Upper lobe of left lung (tissue), 6 donors: ENCODE results near the gene DNAJC13. TPM values are rescaled to one million over a fixed set of nuclear protein-coding genes. Genes with fewer than 3 reads are reported as not detected.

ENCODE experiments used
- ATAC-seq, 2 donors: fragments of 200-7000 bp; cut with Tn5 transposase; one replicate each; pipeline ENCODE4 v1.9.1; 2022; ENCODE audit warnings: mild to moderate bottlenecking in 2 of 2, moderate library complexity in 2 of 2; ENCODE audit not compliant: low FRiP score in 2 of 2
- DNase-seq, 2 donors: peaks; one replicate each; pipeline ENCODE4 v3.0.0-alpha.2; 2019 to 2020
- H3K27ac ChIP-seq, 4 donors: fragments of 200-600 bp; sonication (generic); one replicate each; pipeline ENCODE4 v1.5.1; 2016 to 2019
- H3K27me3 ChIP-seq, 4 donors: fragments of 200-600 bp; sonication (generic); one replicate each; pipeline ENCODE4 v1.5.1; 2017 to 2019
- H3K36me3 ChIP-seq, 4 donors: fragments of 200-600 bp; sonication (generic); one replicate each; pipeline ENCODE4 v1.5.1; 2016 to 2019
- H3K4me1 ChIP-seq, 4 donors: fragments of 200-600 bp; sonication (generic); one replicate each; pipeline ENCODE4 v1.5.1; 2018 to 2019
- H3K4me3 ChIP-seq, 4 donors: fragments of 200-600 bp; sonication (generic); one replicate each; pipeline ENCODE4 v1.5.1; 2017 to 2019; ENCODE audit warnings: mild to moderate bottlenecking in 2 of 4, moderate library complexity in 1 of 4
- H3K9me3 ChIP-seq, 4 donors: fragments of 200-600 bp; sonication (generic); one replicate each; pipeline ENCODE4 v1.5.1; 2018 to 2019
- CTCF ChIP-seq, 6 experiments: fragments of 450-650 bp in 4 of 6; fragments of 200-600 bp in 2 of 6; sonication (generic) in 2 of 6; IDR thresholded peaks; one replicate each; pipeline ENCODE4 v1.5.1; 2016 to 2019; ENCODE audit warnings: antibody characterized with exemption in 6 of 6
- EP300 ChIP-seq, 4 donors: sonication (generic); formaldehyde crosslinking; IDR thresholded peaks; one replicate each; pipeline ENCODE4 v1.5.1; 2017; ENCODE audit warnings: antibody characterized with exemption in 4 of 4, control low read depth in 2 of 4
- POLR2A ChIP-seq, 4 donors: fragments of 450-650 bp; IDR thresholded peaks; one replicate each; pipeline ENCODE4 v1.5.1; 2016 to 2017; ENCODE audit warnings: antibody characterized with exemption in 4 of 4, mild to moderate bottlenecking in 2 of 4
- POLR2AphosphoS5 ChIP-seq, 2 donors: sonication (generic); formaldehyde crosslinking; IDR thresholded peaks; one replicate each; pipeline ENCODE4 v1.5.1; 2017; ENCODE audit warnings: antibody characterized with exemption in 2 of 2
- WGBS, 2 donors: methylation state at CpG; one replicate each; pipeline ENCODE4 v1.1.5; 2017 to 2018; 5-methylcytosine and 5-hydroxymethylcytosine counted together
- total RNA-seq, 6 donors: library from RNA; depleted of rRNA in 4 of 6; stranded (reverse); fragments of >200 nt in 4 of 6; gene quantifications; one replicate each; pipeline versions ENCODE4 v1.1.0 to v1.2.1, GENCODE V29; 2016 to 2021
- donor health status: DM: no; HTN: no; CAD: no; lungs with moderate emphysema.
- donor health status: DM: no; HTN: yes; CAD: no; lungs with severe emphysema.

The DNAJC13 gene
- total RNA-seq, 6 donors from 2014 or later: 29.1 to 54.9 (median 35.1) TPM

- TF ChIP-seq EP300 (IDR thresholded peaks at IDR 0.05) (no peak), POLR2A (IDR thresholded peaks at IDR 0.05) (no peak), POLR2AphosphoS5 (IDR thresholded peaks at IDR 0.05) (no peak), CTCF (IDR thresholded peaks at IDR 0.05) (no peak)
- ATAC-seq (no peak), DNase-seq (no peak)
- Histone ChIP-seq H3K4me1 (peaks cover 0 to 5% (median 0%) of the 10 kb centered on the region in 4 donors), H3K27ac (no peak overlapping the region), H3K4me3 (no peak overlapping the region), H3K27me3 (no peaks in the 10 kb centered on the region), H3K9me3 (no peaks in the 10 kb centered on the region), H3K36me3 (peaks cover 6 to 56% (median 30%) of the 10 kb centered on the region in 4 donors)
- WGBS, 2 donors: 90 to 100% methylated on average over 3 of the region's 3 CpGs
Measured at GRCh38 chr3:132536442-132537153, 119.3 kb downstream of the DNAJC13 start.

GRCh38 chr3:132537297-132537696 is 120.0 kb downstream of the DNAJC13 start:
- Histone ChIP-seq H3K27me3 (no peaks in the 10 kb centered on the region), H3K9me3 (no peaks in the 10 kb centered on the region), H3K4me1 (peaks cover 0 to 5% (median 0%) of the 10 kb centered on the region in 4 donors), H3K4me3 (no peak overlapping the region), H3K27ac (no peak overlapping the region), H3K36me3 (peaks cover 6 to 60% (median 29%) of the 10 kb centered on the region in 4 donors)
- ATAC-seq (no peak), DNase-seq (no peak)
- WGBS, 2 donors: 90 to 97% methylated on average over 1 of the region's 1 CpG
- TF ChIP-seq EP300 (IDR thresholded peaks at IDR 0.05): no peak
- TF ChIP-seq CTCF (IDR thresholded peaks at IDR 0.05): no peak
- no peak for TF ChIP-seq POLR2A (IDR thresholded peaks at IDR 0.05)
- TF ChIP-seq POLR2AphosphoS5 (IDR thresholded peaks at IDR 0.05): no peak

GRCh38 chr3:132538072-132538471 is 120.8 kb downstream of the DNAJC13 start:
- ATAC-seq (no peak), DNase-seq (no peak)
- H3K4me3 ChIP-seq: no peak overlapping the region
- no peak overlapping the region for H3K27ac ChIP-seq
- no peaks in the 10 kb centered on the region for H3K27me3 ChIP-seq
- H3K9me3 ChIP-seq: no peaks in the 10 kb centered on the region
- H3K4me1 ChIP-seq: peaks cover 0 to 5% (median under 1%) of the 10 kb centered on the region in 4 donors
- H3K36me3 ChIP-seq: peaks cover 6 to 60% (median 29%) of the 10 kb centered on the region in 4 donors
- no peak for TF ChIP-seq POLR2A (IDR thresholded peaks at IDR 0.05)
- no peak for TF ChIP-seq CTCF (IDR thresholded peaks at IDR 0.05)
- 73 to 79% methylated on average over 5 of the region's 5 CpGs for WGBS, 2 donors

- Histone ChIP-seq H3K27me3 (no peaks in the 10 kb centered on the region), H3K9me3 (no peaks in the 10 kb centered on the region), H3K4me1 (peaks cover 0 to 6% (median 3%) of the 10 kb centered on the region in 4 donors), H3K27ac (no peak overlapping the region), H3K4me3 (no peak overlapping the region), H3K36me3 (peaks cover 6 to 49% (median 21%) of the 10 kb centered on the region in 4 donors)
- no peak for DNase-seq
- WGBS, 2 donors: 49 to 70% methylated on average over 3 of the region's 3 CpGs
- no peak for ATAC-seq
- no peak for TF ChIP-seq POLR2A (IDR thresholded peaks at IDR 0.05)
- no peak for TF ChIP-seq POLR2AphosphoS5 (IDR thresholded peaks at IDR 0.05)
- no peak for TF ChIP-seq EP300 (IDR thresholded peaks at IDR 0.05)
- TF ChIP-seq CTCF (IDR thresholded peaks at IDR 0.05): no peak
Measured at GRCh38 chr3:132539681-132540080, 122.4 kb downstream of the DNAJC13 start.

GRCh38 chr3:132542577-132542976 is 125.3 kb downstream of the DNAJC13 start:
- H3K9me3 ChIP-seq: no peaks in the 10 kb centered on the region
- no peak for DNase-seq
- H3K36me3 ChIP-seq: peaks cover 6 to 41% (median 17%) of the 10 kb centered on the region in 4 donors
- H3K4me3 ChIP-seq: no peak overlapping the region
- TF ChIP-seq POLR2AphosphoS5 (IDR thresholded peaks at IDR 0.05) (no peak), POLR2A (IDR thresholded peaks at IDR 0.05) (no peak), EP300 (IDR thresholded peaks at IDR 0.05) (no peak), CTCF (IDR thresholded peaks at IDR 0.05) (no peak)
- no peaks in the 10 kb centered on the region for H3K27me3 ChIP-seq
- H3K27ac ChIP-seq: no peak overlapping the region
- WGBS, 2 donors: 55 to 61% methylated on average over 2 of the region's 2 CpGs
- H3K4me1 ChIP-seq: peaks cover 0 to 6% (median 0%) of the 10 kb centered on the region in 4 donors
- ATAC-seq: no peak
